ENCODE results near the gene IGLON5. TPM values are rescaled to one million over a fixed set of nuclear protein-coding genes. Genes with fewer than 3 reads are reported as not detected.
A peak's percentile ranks its signal among the peaks of the same experiment; 100 is the strongest.

IGLON5 gene
- total RNA-seq, 1 donor from 2014 or later: 0.37 TPM

GRCh38 chr19:51317968-51318367, 6.5 kb downstream of the IGLON5 start:
- DNase-seq (ENCODE audit: low spot score): no peak

- DNase-seq (ENCODE audit: low spot score): no peak
Measured at GRCh38 chr19:51318687-51319648, 7.5 kb downstream of the IGLON5 start.

GRCh38 chr19:51319649-51320279, 8.3 kb downstream of the IGLON5 start:
- no peak for DNase-seq (ENCODE audit: low spot score)

GRCh38 chr19:51320280-51320657, 8.8 kb downstream of the IGLON5 start:
- no peak for DNase-seq (ENCODE audit: low spot score)

DNA sequence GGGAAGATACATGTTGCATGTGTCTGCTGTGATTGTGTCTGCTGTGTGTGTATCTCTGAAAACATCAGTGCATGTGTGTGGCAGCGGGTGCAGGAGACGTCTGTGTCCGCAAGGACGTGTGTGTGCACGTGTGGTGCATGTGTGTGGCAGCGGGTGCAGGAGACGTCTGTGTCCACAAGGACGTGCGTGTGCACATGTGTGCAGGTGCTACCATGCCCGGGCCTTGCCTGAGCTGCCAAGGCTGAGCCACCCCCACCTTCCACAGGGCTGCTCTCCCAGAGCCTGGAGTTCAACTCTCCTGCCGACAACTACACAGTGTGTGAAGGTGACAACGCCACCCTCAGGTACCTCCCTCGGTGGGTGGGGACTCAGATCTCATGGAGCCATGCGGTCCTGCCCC, 10.4 kb downstream of the IGLON5 start:
- DNase-seq (ENCODE audit: low spot score): no peak

- no peak for DNase-seq (ENCODE audit: low spot score)
Measured at GRCh38 chr19:51323481-51324166, 12.2 kb downstream of the IGLON5 start.

- no peak for DNase-seq (ENCODE audit: low spot score)
Measured at GRCh38 chr19:51324167-51324481, 12.7 kb downstream of the IGLON5 start.

DNA sequence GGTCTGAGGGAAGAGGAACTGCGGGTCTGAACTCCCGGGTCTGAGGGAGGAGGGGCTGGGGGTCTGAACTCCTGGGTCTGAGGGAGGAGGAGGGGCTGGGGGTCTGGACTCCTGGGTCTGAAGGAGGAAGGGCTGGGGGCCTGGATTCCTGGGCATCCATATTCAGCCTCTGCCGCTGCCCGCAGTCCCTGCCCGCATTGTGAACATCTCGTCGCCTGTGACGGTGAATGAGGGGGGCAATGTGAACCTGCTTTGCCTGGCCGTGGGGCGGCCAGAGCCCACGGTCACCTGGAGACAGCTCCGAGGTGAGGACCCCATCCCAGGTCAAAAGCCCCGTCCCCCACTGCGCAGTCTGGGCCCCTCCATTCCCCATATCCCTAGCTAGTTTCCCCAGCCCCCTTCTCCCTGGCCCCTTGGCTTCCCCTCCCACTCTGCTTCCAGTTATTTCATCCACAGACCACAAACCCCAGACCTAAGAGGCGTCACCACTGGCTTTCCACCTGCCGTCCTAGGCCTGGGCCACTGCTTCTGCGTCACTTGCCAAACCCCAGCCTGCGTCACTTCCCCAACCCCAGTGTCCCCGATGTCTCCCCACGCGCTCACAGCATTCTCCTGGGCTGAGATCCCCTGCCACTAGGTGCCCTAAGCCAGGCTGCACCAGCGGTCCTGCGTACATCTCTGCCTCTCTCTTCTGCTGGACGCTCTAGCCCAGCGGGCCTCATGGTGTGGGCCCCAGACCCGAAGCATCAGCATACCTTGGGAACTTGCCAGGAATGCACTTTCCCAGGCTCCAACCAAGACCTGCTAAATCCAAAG, 13.9 kb downstream of the IGLON5 start:
- no peak for DNase-seq (ENCODE audit: low spot score)

- DNase-seq (ENCODE audit: low spot score): no peak
Measured at GRCh38 chr19:51326216-51327065, 15.0 kb downstream of the IGLON5 start.

GRCh38 chr19:51327066-51328001, 15.9 kb downstream of the IGLON5 start:
- DNase-seq (ENCODE audit: low spot score): peak; percentile 48

DNA sequence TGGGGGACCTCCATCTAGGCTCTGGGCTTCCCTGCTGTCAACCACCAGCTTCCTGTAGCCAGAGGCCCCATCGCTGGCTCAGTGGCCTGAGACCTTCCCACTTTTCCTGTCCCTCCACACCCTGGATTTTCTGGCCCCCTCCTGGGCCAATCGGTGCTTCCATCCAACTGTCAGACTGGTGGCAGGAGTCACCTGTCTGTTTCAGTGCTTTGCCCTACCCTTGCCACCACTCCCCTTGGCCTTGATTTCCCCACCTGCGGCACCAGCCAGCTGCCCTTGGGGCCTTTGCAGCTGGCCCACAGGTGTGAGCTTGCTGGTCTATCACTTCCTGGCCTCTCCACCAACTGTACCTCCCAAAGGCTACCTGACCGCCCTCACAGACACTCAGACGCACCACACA, 18.0 kb downstream of the IGLON5 start:
- DNase-seq (ENCODE audit: low spot score): no peak

GRCh38 chr19:51330366-51330765, 18.9 kb downstream of the IGLON5 start:
- DNase-seq (ENCODE audit: low spot score): no peak

GRCh38 chr19:51331193-51331592, 19.7 kb downstream of the IGLON5 start:
- no peak for DNase-seq (ENCODE audit: low spot score)

DNA sequence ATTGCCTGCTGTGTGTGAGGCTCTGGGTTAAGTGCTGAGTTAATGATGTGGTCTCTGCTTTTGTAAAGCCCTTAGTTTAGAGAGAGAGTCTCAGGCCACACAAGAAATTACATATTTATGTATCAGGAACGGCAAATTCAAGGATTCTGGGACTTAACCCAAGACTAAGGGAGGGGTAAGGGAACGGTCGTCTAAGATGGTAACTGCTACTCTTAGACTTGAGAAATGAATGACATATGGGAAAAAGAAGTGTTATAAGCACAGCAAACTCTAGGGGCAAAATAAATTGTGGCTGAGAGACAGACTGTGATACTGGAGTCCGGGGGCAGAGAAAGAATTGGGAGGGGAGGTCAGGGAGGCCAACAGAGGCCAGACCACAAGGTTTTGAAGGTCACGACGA, 20.3 kb downstream of the IGLON5 start:
- no peak for DNase-seq (ENCODE audit: low spot score)

- DNase-seq (ENCODE audit: low spot score): no peak
Measured at GRCh38 chr19:51333836-51334460, 22.5 kb downstream of the IGLON5 start.

DNA sequence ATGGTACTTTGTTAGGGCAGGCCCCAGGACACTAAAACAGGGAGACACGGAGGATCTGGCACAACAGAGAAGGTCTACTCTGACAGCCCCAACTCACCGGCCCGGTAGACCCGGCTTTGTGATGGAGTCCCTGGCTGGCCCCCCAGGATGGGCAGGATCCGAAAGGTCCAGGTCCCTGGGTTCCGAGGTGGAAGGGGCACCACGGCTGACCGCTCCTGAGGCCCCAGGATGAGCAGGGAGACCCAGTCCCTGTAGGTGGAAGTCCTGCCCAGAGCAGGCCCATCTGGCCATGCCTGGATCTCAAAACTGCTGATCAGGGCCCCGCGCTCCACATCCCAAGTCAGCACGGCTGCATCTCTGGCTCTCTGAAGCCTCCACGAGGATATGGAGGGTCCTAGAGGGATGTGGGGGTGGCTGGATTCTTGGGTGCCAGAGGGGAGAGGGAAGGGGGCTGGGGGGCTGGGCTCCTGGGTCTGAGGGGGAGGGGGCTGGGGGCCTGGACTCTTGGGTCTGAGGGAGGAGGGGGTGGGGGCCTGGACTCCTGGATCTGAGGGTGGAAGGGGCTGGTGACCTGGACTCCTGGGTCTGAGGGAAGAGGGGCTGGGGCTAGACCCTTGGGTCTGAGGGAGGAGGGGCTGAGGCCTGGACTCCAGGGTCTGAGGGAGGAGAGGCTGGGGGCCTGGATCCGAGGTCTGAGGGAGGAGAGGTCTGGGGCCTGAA, 25.9 kb downstream of the IGLON5 start:
- DNase-seq (ENCODE audit: low spot score): no peak

DNA sequence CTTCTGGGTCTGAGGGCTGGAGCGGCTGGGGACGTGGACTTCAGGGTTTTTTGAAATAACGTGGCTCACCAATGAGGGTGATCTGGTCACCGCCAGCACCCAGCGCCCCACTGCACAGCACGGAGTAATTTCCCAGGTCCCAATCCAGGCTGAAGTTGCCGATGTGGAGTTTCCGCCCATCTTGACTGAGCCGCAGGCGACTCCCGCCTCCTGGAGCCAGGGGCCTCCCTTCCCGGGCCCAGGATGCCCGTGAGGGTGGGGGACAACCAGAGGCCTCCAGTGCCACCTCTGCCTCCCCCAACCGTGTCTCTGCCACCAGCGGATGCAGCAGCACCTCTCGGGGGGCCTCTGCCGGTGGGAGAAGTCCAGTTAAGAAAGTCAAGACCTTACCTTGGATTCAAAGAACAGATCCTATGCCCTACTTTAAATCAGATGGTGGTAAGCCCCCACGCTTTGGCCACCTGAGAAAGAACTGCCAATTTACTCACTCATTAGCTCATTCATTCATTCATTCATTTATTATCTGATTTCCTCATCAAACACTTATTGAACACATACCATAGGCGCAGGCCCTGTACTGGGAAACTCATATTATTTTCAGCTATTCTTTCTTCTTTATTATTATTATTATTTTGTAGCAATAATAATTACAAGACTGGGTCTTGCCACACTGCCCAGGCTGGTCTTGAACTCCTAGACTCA, 26.6 kb downstream of the IGLON5 start:
- DNase-seq (ENCODE audit: low spot score): no peak
